Measurements from ENCODE around the gene LMX1A.

Gene LMX1A

GRCh38 chr1:165189011-165189410 lies 167.5 kb downstream of the LMX1A start:
- no peak for DNase-seq
- intact Hi-C loops (cut with DNase I) = no loop called here

- intact Hi-C loops (cut with DNase I) = no loop called here
- no peak for DNase-seq
These were observed 169.2 kb downstream of the LMX1A start for GRCh38 chr1:165187031-165188009.

DNA sequence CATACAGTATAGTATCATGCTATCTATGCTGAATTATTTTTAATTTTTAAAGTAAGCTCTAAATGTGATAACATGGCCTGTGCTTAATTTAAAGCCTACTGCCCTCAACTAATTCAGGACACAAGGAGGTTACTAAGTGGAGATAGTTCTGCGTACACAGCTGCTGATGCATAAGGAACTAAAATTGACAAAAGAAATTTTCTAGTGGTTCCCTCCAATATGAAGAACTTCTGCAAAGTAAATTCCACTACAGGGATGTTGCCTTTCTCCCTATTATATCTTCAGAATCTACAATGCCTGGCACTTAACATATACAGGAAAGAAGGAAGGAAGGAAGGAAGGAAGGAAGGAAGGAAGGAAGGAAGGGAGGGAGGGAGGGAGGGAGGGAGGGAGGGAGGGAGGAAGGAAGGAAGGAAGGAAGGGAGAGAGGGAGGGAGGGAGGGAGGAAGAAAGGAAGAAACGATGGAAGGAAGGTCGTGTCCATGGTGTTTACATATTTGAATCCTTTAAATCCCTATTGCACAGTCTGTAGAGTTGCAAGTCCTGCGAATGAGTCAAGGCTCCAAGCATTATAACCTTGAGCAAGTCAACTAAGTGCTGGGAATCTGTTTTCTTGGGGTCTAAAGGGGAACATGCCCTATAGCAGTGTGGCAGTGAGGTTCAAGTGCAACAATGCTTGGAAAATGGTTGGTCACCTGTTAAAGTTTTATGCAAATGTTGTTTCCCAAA lies 171.2 kb downstream of the LMX1A start:
- DNase-seq = no peak
- intact Hi-C loops (cut with DNase I) = no loop called here

DNA sequence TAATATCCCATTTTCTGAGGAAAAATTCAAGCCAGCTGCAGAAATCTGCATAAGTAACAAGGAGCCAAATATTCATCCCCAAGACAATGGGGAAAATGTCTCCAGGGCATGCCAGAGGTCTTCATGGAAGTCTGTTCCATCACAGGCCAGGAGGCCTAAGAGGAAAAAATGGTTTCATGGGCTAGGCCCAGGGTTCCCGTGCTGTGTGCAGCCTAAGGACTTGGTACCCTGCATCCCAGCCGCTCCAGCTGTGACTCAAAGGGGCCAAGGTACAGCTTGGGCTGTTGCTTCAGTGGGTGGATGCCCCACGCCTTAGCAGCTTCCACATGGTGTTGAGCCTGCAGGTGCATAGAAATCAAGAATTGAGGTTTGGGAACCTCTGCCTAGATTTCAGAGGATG lies 173.5 kb downstream of the LMX1A start:
- DNase-seq = no peak
- intact Hi-C loops (cut with DNase I) = no loop called here

DNA sequence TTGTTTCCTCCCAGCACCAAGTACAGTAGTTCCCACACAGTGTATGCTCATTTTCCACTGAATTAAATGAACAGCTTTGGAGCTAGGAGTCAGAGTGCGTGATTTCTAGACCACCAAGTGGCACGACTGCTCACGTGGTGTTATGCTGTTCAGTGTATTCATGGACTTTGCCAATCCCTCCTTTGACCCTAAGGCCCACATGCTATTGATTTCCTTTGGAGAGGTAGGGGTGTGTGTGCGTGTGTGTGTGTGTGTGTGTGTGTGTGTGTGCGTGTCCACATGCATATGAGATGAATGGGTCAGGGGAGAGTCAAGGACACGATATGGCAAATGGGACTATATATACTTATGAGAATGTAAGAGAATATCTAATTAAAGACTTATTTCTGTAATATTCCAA lies 177.2 kb downstream of the LMX1A start:
- DNase-seq = no peak
- intact Hi-C loops (cut with DNase I) = no loop called here

GRCh38 chr1:165174491-165174890 lies 182.0 kb downstream of the LMX1A start:
- intact Hi-C loops (cut with DNase I) = no loop called here
- DNase-seq = peak in 11 of 42 donors; percentile 2 to 45 (median 17)

- intact Hi-C loops (cut with DNase I) = no loop called here
- DNase-seq = no peak
These were observed 182.7 kb downstream of the LMX1A start for GRCh38 chr1:165173818-165174217.

DNA sequence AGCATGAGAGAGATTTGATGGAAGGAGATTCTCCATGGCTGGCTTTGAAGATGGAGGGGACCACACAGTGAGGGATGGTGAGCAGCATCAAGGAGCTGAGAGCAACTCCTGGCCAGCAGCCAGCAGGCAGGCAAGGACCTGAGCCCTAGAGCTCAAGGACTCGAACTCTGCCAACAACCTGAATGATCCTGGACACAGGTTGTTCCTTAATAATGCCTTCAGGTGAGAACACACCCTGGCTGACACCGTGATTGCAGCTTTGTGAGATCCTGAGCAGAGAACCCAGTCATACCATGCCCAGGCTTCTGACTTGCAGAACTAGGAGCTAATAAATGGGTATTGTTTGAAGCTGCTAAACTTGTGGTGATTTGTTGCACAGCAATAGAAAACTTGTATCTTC lies 183.1 kb downstream of the LMX1A start:
- intact Hi-C loops (cut with DNase I) = no loop called here
- DNase-seq = no peak

DNA sequence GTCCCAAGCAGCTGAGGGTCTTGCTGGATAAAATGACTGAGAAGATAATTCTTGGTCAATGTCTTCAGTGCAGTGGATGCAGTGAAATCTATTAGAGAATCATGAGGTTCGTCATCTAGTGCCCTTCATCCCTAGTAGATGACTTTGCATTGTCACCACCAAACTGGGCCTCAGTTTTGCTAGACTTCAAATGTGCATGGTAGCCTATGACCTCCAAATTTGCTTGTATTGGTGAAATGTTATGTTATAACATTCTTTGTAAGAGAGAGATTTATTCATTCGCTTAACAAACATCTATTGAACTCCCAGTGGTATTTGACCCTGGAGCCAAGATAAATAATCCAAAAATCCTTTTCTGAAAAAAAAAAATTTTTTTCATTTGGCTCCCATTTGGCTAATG lies 183.8 kb downstream of the LMX1A start:
- DNase-seq = no peak
- intact Hi-C loops (cut with DNase I) = no loop called here

GRCh38 chr1:165169729-165170128 lies 186.8 kb downstream of the LMX1A start:
- intact Hi-C loops (cut with DNase I) = no loop called here
- DNase-seq = no peak

- intact Hi-C loops (cut with DNase I) = no loop called here
- no peak for DNase-seq
These were observed 187.5 kb downstream of the LMX1A start for GRCh38 chr1:165169028-165169427.

GRCh38 chr1:165168467-165168866 lies 188.0 kb downstream of the LMX1A start:
- intact Hi-C loops (cut with DNase I) = no loop called here
- no peak for DNase-seq

- DNase-seq = peak in 11 of 42 donors; percentile 3 to 56 (median 12)
- intact Hi-C loops (cut with DNase I) = no loop called here
These were observed 193.8 kb downstream of the LMX1A start for GRCh38 chr1:165162671-165163241.

DNA sequence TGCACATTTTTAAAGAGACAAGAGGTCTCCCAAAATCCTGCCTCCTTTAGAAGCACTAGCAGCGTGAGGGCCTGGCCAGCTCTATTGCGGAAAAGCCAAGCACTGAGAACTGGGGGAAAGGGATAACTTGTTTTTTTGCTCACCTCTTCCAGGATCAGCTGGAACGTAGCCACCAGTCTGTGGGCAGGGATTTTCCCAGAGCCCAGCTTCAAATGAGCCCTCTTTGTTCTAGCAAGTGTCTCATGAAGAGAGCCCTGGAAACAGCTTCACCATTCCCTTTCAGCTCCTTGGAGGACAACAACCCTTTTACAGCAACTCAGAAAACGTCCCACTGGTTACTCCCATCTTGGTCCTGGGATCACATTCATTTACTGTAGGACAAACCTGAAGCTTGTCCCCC lies 195.4 kb downstream of the LMX1A start:
- intact Hi-C loops (cut with DNase I) = no loop called here
- DNase-seq = peak in 11 of 42 donors; percentile 2 to 42 (median 20)

GRCh38 chr1:165153182-165153581 lies 203.3 kb downstream of the LMX1A start:
- intact Hi-C loops (cut with DNase I) = no loop called here
- DNase-seq = no peak

- intact Hi-C loops (cut with DNase I) = no loop called here
- DNase-seq = peak in 1 of 42 donors; percentile 17
These were observed 203.8 kb downstream of the LMX1A start for GRCh38 chr1:165152727-165153126.

- DNase-seq = no peak
- intact Hi-C loops (cut with DNase I) = no loop called here
These were observed 204.4 kb downstream of the LMX1A start for GRCh38 chr1:165152109-165152508.

Data from head of caudate nucleus (tissue), 42 donors.